Brain pericyte (primary cell): ENCODE data around the gene LRRC74A.

ENCODE experiments used
- DNase-seq: peaks from one replicate; pipeline ENCODE4 v3.0.0-alpha.2; 2012; ENCODE audit warnings: low read depth, low spot score

The LRRC74A gene

DNA sequence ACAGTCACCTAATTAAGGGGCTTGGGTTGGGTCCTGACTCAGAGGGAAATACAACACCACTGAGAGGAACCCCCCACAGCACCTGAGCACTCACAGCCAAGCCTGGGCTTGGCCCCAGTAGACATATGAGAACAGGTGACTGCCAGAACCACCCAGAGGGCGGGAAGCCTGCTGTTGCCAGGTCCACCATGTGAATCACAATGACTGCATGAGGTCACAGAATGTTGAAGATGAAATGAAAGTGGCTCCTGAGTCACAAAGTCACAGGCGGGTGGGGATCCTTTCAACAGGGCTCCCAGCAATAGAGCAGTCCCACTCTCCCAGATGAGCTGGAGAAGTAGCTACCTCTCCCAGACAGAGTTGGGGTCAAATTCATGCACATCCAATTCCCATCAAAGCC, at the start of gene LRRC74A:
TSS of gene LRRC74A (plus strand) at position 287 of the 400 bp plus-strand sequence. CDS start 290 bp downstream, outside the sequence.
- DNase-seq: no peak

DNA sequence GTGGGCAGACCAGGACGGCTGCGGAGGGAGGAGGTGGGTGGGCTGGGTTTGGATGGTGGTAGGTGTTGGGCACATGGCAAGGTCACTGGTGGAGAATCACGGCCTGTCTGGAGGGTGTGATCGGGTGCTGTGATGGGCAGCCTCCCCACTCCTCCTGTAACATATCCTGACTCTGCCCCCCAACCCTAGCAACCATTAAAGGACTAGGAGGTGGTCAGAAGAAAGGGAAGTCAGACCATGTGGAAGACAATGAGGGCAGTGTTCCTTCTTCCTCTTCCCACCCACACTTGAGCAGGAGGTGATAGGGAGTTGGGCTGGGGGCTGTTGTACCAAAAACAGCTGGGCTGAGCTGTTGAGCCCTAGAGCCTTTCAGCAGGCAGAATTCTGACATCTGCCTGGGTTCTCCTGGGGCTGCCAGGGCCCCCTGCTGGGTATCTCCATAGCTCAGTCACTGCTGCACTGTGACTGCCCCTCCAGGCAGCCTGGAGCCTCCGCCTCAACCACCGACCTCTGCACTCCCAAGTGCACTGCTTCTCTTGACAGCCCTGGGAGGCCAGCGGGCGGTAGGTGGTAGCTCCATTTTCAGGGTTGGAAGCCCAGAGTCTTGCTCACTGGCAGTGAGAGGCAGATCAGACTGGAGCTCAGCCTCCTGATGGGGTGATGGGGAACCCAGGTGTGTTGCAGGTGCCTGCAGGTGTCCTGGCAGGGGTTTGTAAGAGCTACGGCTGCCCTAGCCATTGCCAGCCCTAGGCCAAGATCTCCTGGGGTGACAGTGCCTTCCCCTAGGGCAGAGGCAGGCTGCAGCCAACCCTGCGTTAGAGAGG, 49.6 kb upstream of the LRRC74A start:
- DNase-seq: no peak

DNA sequence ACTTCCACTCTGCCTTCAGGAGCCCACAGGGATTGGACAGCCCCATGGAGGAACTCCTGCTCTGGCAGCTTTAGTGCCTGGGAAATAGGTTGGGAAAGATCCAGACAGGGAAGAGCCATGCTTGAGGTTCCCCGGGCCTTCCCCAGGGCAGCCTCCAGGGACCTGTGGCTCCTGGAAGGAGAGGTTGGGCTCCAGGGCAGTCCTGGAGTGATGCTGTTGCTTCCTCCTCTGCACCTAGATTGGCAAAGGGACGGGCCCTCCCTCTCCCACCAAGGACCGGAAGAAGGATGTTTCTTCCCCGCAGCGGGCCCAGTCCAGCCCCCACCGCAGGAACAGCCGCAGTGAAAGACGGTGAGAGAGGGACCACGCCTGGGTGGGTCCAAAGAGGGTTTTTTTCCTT, 48.5 kb upstream of the LRRC74A start:
- DNase-seq: no peak

DNA sequence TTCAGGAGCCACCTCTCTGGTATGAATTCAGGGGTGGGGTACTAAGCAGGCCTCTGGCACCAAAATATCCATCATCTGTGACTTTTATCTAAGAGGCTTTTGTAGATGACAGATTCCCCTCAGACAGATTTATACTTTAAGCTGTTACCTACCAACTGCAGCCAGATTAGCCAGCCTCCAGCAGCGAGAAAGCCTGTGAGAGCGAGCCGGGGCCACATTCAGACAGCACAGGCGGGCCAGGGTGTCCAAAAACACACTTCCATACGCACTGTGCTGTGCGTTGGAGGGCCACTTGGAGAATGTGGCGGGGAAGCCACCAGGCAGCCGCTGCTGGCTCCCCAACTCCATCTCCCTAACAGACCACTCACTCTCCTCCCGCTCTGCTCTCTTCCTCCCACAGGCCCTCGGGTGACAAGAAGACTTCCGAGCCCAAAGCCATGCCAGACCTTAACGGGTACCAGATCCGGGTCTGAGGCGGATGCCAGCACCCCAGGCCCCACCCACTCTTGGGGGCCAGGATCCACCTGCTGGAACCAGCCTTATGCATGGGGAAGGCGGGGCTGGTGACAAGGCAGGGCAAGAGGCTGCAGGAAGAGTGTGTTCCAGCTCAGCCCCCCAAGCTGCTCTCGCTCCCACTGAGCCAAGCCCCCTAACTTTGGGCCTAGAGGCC, 47.5 kb upstream of the LRRC74A start:
- no peak for DNase-seq

DNA sequence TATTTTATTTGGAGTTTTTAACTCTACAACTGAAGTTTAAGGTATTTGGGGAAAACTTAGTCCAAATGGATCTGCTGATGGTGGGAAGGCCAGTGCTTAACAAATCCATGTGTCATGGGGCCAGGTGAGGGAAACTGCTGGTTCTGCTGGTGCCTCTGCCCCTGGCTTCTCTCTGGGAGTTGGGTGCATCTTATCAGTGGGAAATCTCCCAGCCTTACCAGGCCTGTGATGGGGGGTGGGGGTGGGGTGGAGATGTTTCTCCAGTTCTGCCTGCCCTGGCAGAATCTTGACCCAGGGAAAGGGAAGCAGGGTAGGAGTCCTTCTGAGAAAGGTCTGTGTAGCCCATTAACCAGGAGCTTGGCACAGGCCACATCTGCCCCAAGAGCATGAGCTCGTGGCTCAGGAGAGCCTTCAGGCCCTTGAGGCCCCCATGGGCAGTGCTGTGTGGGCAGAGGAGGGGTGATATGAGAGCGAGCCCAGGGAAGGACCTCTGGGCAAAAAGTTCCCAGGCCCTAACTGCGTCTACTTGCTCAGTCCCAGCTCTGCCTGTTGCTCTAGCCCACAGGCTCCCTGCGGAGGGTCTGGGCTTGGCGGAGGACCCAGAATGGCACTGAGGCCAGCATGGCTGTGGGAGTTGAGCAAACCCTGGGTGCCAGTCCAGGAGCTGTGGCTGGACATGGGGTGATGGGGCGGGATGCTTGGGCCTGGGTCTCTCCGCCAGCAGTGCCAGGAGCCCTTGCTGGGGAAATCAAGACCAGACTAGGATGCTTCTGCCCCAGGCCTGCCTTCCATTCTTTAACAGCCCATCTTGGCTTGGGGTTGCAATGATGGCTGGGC, 46.8 kb upstream of the LRRC74A start:
- no peak for DNase-seq

DNA sequence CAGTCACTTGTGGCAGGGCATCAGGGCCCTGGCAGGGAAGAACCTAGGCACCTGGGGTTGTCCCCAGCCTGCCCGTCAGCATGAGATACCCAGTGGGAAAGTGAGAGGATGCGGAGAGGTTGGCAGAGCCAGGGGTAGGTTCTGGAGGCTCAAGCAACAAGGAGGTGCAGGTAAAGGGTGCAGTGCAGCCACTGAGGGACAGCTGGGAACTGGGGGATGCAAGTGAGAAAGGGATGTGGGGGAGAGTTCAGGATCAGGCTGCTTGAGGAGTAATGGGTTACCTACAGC, 46.2 kb upstream of the LRRC74A start:
- DNase-seq: no peak

DNA sequence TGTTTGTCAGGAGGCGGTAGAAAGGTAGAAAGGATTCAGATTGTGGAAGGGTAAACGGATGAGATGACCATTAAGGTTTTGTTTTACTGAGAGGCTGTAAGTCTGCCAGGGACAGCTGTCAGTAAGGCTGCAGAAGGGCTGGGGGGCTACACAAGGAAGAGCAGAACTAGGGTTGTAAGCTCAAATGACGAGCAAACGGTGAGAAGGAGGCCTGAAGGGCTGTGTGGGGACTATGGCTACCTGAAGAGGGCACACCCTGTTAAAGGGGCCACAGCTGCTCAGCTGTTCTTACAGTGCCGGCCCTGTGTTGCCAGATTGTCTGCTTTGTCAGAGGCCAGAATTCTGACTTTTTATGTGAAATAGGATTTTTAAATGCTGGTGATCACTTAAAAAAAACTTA, 45.8 kb upstream of the LRRC74A start:
- DNase-seq: no peak

DNA sequence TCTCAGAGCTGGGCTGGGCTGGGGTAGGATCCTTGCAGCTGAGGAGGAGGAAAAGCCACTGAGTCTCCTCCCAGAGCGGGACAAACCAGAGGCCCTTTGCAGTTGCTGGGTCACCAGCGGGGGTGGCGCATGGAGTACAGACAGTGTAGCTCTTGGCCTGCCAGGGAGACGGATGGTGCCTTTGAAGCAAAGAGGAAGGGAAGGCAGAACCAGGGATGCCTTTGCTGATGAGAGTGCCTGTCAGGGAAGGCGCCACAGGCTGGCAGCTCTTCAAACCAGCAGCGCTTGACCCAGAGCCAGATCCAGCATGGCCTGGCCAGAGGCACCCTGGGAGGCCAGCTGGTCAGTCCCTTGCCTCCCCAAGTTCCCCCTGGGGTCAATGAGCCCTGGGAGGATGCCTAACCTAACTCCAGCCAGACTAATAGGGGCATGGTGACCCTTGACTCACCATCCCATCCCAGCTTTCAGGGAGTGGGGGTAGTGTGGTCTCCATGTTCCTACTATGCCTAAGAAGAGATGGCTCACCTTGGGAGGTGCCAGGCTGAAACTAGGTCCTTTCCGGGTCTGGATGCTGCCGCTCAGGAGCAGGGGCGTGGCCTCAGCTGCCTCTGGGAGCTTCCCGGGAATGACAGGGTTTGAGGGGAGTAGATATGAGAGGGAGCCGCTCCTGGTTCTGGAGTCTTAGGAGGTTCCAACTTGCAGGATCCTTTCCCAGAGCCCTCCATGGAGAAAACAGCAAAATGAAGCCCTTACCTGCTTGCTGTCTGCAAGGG, 45.1 kb upstream of the LRRC74A start:
- no peak for DNase-seq

DNA sequence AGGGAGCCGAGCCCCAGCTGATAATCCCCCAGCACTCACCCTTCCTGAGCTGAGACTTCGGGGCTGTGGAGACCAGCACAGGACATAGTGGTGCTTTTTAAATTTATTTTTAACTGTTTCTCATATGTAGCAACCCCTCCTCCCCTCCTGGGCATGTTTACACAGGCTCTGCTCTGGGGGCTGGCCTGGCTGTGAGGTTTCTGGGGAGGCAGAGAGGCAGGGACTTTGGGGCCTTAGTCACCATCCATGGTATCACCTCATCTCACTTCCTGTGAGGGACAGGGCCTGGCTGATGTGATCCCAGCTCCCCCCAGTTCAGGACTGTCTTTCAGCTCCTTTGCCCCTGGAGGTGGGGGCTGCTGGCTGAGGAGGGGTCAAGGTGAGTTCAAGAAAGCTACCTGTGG, 44.6 kb upstream of the LRRC74A start:
- DNase-seq: no peak

DNA sequence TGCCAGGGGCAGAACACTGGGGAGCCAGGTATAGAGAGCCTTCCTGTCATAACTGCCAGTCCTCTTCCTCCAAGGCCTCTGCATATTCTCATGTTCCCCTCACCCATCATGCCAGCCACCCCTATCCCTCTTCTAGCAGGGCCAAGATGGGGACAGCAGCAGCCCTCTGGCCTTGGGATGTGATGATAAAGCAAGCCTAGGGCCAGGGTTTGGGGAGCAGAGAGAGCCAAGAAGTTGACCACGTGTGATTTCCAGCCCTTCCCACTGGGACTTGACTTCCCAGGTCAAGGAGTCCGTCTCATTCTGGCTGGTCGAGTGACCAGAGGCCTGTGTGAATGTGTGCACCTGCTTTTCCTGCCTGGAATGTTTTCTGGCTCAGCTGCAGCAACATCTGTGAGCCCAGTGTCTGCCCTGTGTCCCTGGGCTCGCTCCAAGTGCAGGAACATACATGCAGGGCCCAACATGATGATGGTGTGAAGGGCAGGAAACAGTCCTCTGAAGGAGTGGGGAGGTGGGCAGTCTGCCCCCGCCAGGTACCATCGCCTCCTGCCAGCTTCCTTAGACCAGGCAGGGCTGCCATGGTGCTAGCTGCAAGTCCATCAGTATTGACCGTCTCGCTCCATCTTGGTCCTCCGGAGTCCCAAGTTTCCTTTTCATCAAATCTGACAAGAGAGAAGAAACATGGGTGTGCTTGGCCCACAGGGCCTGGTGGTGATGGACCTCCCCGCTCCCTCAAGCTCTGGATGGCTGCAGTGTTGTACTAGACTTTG, 43.9 kb upstream of the LRRC74A start:
- no peak for DNase-seq

DNA sequence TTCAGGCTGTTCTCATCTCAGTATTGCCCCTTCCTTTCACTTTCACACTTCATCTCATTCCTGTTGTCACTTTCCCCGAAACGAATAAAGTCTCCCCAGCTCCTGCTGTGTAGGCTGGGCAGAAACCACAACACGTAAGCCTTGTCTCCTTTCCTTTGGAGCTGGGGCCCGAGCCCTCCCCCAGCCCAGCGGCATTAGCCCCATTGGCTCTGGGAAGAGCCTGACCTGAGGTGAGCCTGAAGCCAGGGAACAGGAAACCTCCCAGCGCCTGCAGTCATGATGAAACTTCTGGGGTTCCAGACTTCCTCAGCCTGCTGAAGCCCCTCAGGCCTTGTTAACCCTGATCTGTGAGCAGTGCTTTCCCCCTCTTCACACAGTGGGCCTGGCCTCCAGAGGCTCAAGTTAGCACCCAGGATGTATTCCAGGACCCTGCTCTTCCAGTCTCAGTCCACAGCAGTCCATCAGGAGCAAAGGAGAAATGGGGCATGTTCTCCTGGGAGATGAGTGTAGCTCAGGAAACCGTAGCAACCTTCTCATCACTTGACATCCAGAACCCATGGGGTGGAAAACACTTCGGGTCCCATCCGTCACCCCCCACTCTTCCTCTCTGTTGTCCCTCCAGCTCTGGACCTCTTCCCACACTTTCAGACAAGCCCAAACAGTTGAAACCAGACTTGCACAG, 43.2 kb upstream of the LRRC74A start:
- no peak for DNase-seq

DNA sequence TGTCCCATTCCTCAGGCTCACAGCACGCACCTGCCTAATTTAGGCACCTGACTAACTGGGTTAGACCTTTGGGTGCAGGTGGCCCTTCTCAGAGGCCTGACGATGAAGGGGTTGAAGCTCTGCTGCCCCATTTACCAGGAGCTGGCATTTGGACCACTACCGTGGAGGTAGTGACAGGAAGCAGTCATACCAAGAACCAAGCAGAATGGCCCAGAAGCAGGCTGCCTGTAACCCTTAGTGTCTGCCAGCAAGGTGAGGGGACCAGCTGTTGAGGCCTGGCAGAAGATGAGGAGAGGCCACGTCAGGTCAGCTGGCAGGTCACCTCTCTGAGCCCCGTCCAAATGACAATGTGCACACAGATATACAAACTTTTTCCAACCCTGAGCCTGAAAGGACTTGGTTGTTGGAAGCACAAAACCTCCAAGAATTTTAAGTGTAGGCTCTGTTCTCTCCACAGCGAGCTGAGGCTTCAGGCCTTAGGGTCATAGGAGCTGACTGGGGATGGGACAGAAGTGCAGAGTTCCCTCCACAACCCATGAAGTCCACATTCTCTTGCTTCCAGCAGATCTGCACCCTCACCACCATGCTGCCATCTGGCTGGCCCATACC, 41.8 kb upstream of the LRRC74A start:
- no peak for DNase-seq

DNA sequence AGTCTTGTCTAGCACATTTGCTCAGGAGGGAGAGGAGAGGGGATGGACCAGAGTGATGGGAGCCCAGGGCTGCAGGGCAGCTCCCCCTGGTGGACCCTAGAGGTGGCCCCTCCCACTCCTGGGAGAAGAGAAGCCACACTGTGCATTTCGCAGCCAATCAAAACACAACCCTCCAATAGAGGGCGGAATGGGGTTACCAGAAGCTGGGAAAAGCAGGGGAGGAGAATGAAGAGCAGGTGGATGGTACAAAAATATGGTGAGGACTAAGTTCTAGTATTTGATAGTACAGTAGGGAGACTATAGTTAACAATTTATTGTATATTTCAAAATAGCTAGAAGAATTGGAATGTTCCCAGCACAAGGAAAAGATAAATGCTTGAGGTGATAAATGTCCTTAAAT, 41.3 kb upstream of the LRRC74A start:
- peak; percentile 45 for DNase-seq

DNA sequence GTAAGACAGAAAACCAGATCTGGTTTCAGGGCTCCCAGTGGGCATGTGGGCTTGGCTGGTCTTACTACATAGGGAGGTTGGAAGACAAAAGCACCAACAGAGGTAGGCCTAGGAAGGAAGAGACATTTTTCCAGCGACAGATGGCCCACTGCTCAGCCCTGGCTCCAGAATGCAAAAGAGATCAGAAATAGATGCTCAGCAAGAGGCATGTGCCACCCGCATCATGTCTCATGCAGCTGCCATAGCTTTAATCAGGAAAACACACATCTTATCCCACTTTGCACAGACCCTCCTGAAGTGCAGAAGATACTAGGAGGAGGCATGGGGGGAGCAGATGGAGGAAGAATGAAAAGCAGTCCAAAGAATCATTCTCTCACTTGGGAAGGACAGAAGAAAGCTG, 39.6 kb upstream of the LRRC74A start:
- DNase-seq: no peak

DNA sequence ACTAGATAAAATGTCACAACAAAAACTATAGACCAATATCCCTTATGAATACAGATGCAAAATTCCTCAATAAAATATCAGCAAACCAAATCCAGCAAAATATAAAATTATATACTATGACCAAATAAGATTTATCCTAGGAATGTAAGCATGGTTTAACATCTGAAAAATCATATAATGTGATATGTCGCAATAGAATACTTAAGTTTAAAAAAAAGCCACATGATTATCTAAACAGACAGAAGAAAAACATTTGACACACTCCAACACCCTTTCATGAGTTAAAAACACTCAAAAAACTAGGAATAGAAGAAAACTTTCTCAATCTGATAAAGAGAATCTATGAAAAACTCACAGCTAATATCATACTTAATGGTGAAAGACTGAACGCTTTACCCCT, 33.8 kb upstream of the LRRC74A start:
- DNase-seq: no peak

DNA sequence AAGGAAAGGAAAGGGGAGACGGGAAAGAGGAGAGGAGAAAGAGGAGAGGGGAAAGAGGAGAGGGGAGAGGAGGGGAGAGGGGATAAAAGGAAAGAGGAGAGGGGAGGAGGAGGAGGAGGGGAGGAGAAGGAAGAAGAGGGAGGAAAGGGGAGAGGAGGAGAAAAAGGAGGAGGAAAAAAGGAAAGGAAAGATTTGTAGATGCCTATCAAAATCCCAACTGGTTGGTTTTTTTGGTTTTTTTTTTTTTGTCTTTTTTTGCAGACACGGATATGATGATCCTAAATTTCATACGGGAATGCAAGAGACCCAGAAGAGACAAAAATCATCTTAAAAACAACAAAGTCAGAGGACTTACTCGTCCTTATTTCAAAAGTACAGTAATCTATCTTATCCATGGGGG, 32.9 kb upstream of the LRRC74A start:
- no peak for DNase-seq

DNA sequence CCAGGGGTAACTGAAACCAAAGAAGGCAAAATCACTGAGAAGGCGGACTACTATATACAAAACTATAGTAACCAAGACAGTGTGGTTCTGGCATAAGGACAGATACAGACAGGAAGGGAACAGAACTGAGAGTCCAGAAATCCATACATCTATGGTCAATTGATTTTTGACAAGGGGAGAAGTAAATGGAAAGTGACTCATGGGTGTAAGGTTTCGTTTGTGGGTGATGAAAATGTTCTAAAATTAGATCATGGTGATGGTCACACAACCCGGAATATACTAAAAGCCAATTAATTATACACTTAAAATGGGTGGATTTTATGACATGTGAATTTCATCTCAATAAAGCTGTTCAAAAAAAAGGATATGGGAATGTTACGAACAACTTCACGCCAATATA, 32.3 kb upstream of the LRRC74A start:
- DNase-seq: no peak

DNA sequence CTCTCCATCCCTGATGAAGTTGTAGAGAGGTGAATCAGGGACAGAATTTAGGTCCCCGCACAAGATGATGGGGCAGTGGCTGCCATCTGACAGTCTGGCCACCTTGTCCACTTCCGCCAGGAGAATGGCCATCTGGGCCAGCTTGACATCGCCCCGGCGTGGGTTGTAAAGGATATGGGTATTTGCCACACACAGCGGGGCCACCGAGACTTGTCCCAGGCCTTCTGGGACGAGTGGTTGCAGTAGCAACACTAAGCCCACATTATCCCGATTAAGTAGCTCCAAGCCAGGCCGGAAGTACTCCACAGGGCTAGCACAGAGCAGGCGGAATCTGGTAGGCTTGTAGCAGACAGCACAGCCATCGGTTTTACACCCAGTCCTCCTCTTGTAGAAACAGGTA, 19.8 kb upstream of the LRRC74A start:
- no peak for DNase-seq

DNA sequence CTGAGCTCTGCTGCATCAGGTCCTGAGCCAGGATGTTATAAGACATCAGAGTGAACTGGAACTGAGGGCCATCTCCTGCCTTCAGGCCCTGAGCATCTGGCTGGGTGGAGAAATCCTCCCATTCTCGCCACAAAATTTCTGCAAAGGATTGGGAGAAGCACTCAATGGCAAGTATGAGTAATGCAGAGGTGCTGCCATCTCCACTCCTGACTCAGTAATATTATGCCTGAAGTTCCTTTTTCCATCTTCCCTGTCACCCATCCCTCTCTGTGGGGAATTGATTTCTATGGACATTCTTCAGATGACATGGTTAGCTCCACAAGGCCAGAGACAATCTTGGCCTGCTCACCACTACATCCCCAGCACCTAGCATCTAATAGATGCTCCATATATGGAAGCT, 18.2 kb upstream of the LRRC74A start:
- DNase-seq: no peak

DNA sequence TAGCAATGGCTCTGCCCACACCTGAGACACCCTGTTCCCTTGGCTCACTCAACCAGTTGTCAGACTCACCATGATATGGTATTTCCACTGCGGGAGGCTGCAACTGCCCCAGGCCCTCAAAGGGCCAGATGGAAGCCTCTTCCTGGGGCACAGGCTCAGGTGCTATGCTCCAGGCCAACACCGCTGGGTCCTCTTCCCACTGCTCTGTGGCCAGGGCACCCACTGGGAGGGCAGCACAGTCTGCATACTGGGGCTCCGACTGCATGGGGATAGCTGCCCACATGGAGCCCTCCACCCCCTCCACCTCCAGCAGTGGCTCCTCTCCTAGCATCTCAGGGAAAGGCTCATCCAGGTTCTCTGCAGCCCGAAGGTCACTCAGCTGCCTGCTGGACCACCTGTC, 17.2 kb upstream of the LRRC74A start:
- DNase-seq: no peak
